ENCODE measurements around the gene TRAPPC3. TPM values are rescaled to one million over a fixed set of nuclear protein-coding genes. Genes with fewer than 3 reads are reported as not detected.
"Not testable (repeated sequence)": the region's sequence is repeated elsewhere in the genome, so short reads cannot be mapped to it uniquely, and the experiment has no call there.

The TRAPPC3 gene
- 58.4 TPM for total RNA-seq
- 102 TPM for polyA plus RNA-seq (ENCODE audit: insufficient read depth, low read depth, low replicate concordance)
- long read RNA-seq, donor 1, transcript TRAPPC3-204 (5 exons, 1,265 nt), result major isoform, 17 of 19 reads
- long read RNA-seq, donor 1, partial matches to known transcripts, result 0 of 19 reads
- long read RNA-seq, donor 1, other reads (novel, unspliced or antisense), result 0 of 19 reads
- long read RNA-seq, donor 2, transcript TRAPPC3-204 (5 exons, 1,265 nt), result major isoform, 23 of 27 reads
- long read RNA-seq, donor 2, partial matches to known transcripts, result 0 of 27 reads
- long read RNA-seq, donor 2, other reads (novel, unspliced or antisense), result 0 of 27 reads
- long read RNA-seq, donor 3, transcript TRAPPC3-204 (5 exons, 1,265 nt), result major isoform, 32 of 34 reads
- long read RNA-seq, donor 3, partial matches to known transcripts, result 0 of 34 reads
- long read RNA-seq, donor 3, other reads (novel, unspliced or antisense), result 0 of 34 reads
- long read RNA-seq, donor 4, transcript TRAPPC3-204 (5 exons, 1,265 nt), result major isoform, 31 of 78 reads
- long read RNA-seq, donor 4, partial matches to known transcripts, result 42 of 78 reads
- long read RNA-seq, donor 4, other reads (novel, unspliced or antisense), result 0 of 78 reads
- long read RNA-seq, donor 5, partial matches to known transcripts, result 0 of 1 reads
- long read RNA-seq, donor 5, other reads (novel, unspliced or antisense), result 0 of 1 reads
- long read RNA-seq, donor 6, transcript TRAPPC3-204 (5 exons, 1,265 nt), result major isoform, 44 of 52 reads
- long read RNA-seq, donor 6, partial matches to known transcripts, result 0 of 52 reads
- long read RNA-seq, donor 6, other reads (novel, unspliced or antisense), result 0 of 52 reads
- long read RNA-seq, donor 7, transcript TRAPPC3-204 (5 exons, 1,265 nt), result major isoform, 23 of 32 reads
- long read RNA-seq, donor 7, partial matches to known transcripts, result 0 of 32 reads
- long read RNA-seq, donor 7, other reads (novel, unspliced or antisense), result 7 of 32 reads
- long read RNA-seq, donor 8, transcript TRAPPC3-204 (5 exons, 1,265 nt), result major isoform, 23 of 25 reads
- long read RNA-seq, donor 8, partial matches to known transcripts, result 0 of 25 reads
- long read RNA-seq, donor 8, other reads (novel, unspliced or antisense), result 0 of 25 reads
- long read RNA-seq, donor 9, transcript TRAPPC3-204 (5 exons, 1,265 nt), result major isoform, 10 of 11 reads
- long read RNA-seq, donor 9, partial matches to known transcripts, result 0 of 11 reads
- long read RNA-seq, donor 9, other reads (novel, unspliced or antisense), result 0 of 11 reads
- long read RNA-seq, donor 10, transcript TRAPPC3-204 (5 exons, 1,265 nt), result major isoform, 20 of 22 reads
- long read RNA-seq, donor 10, partial matches to known transcripts, result 0 of 22 reads
- long read RNA-seq, donor 10, other reads (novel, unspliced or antisense), result 0 of 22 reads

GRCh38 chr1:36149237-36149972 is at the start of gene TRAPPC3:
Gene TRAPPC3, minus strand, starts transcription at chr1:36149486. Its CDS starts 108 bp downstream, at chr1:36149378.
- TF ChIP-seq, protein P1, sequence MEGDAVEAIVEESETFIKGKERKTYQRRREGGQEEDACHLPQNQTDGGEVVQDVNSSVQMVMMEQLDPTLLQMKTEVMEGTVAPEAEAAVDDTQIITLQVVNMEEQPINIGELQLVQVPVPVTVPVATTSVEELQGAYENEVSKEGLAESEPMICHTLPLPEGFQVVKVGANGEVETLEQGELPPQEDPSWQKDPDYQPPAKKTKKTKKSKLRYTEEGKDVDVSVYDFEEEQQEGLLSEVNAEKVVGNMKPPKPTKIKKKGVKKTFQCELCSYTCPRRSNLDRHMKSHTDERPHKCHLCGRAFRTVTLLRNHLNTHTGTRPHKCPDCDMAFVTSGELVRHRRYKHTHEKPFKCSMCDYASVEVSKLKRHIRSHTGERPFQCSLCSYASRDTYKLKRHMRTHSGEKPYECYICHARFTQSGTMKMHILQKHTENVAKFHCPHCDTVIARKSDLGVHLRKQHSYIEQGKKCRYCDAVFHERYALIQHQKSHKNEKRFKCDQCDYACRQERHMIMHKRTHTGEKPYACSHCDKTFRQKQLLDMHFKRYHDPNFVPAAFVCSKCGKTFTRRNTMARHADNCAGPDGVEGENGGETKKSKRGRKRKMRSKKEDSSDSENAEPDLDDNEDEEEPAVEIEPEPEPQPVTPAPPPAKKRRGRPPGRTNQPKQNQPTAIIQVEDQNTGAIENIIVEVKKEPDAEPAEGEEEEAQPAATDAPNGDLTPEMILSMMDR (IDR thresholded peaks at IDR 0.05; ENCODE audit: borderline replicate concordance, extremely low read depth, insufficient read depth), result peak; percentile 92
- Histone ChIP-seq H3K4me1 (ENCODE audit: control insufficient read depth in 2 of 3, insufficient read depth in 2 of 3, low read depth in 1 of 3, low read length in 3 of 3) (peaks cover 7 to 19% (median 14%) of the 10 kb centered on the region in 3 donors), H3K27ac (ENCODE audit: low read depth in 2 of 2, low read length in 2 of 2) (peak within 1 kb of the TSS; percentile 94 to 99), H3K4me3 (ENCODE audit: low read length in 3 of 3) (peak within 1 kb of the TSS; percentile 60 to 96 (median 76)), H3K9me3 (ENCODE audit: control insufficient read depth in 2 of 3, insufficient read depth in 1 of 3, low read length in 3 of 3) (no peaks in the 10 kb centered on the region), H3K27me3 (ENCODE audit: control insufficient read depth, insufficient read depth, low read length) (no peaks in the 10 kb centered on the region), H3K9ac (ENCODE audit: low read length in 3 of 3) (peak within 1 kb of the TSS; percentile 31 to 85 (median 62)), H3K36me3 (ENCODE audit: control insufficient read depth in 2 of 3, insufficient read depth in 3 of 3, low read length in 3 of 3) (no peaks in the 10 kb centered on the region)
- FAIRE-seq, result peak; percentile 74
- intact Hi-C loops (cut with DNase I), result no loop called here
- DNase-seq, result peak; percentile 100

DNA sequence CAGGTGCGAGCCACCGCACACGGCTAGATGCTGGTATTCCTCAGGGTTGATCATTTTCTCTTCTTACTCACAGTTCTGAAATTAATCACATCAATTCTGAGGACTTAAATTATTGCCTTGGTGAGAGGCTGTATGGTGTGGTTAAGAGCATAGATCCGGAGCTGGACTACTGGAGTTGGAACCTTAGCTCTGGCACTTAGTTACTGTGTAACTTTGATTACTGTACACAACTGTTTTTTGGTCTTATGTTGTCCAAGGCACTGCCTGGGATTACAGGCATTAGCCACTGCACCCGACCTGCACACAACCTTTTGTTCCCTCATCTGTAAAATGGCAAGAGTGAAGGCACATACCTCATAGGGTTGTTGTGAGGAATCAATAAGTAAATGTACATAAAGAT is 49.4 kb upstream of the TRAPPC3 start:
- no peak for DNase-seq
- H3K4me3 ChIP-seq (ENCODE audit: low read length in 3 of 3), result no peak overlapping the region
- intact Hi-C loops (cut with DNase I), result no loop called here
- TF ChIP-seq, protein P1 (IDR thresholded peaks at IDR 0.05; ENCODE audit: borderline replicate concordance, extremely low read depth, insufficient read depth), result no peak
- peaks cover 0 to 2% (median 0%) of the 10 kb centered on the region in 3 donors for H3K4me1 ChIP-seq (ENCODE audit: control insufficient read depth in 2 of 3, insufficient read depth in 2 of 3, low read depth in 1 of 3, low read length in 3 of 3)
- no peak for FAIRE-seq
- no peak overlapping the region for H3K27ac ChIP-seq (ENCODE audit: low read depth in 2 of 2, low read length in 2 of 2)
- H3K27me3 ChIP-seq (ENCODE audit: control insufficient read depth, insufficient read depth, low read length), result no peaks in the 10 kb centered on the region
- H3K36me3 ChIP-seq (ENCODE audit: control insufficient read depth in 2 of 3, insufficient read depth in 3 of 3, low read length in 3 of 3), result no peaks in the 10 kb centered on the region
- no peaks in the 10 kb centered on the region for H3K9me3 ChIP-seq (ENCODE audit: control insufficient read depth in 2 of 3, insufficient read depth in 1 of 3, low read length in 3 of 3)
- no peak overlapping the region for H3K9ac ChIP-seq (ENCODE audit: low read length in 3 of 3)

DNA sequence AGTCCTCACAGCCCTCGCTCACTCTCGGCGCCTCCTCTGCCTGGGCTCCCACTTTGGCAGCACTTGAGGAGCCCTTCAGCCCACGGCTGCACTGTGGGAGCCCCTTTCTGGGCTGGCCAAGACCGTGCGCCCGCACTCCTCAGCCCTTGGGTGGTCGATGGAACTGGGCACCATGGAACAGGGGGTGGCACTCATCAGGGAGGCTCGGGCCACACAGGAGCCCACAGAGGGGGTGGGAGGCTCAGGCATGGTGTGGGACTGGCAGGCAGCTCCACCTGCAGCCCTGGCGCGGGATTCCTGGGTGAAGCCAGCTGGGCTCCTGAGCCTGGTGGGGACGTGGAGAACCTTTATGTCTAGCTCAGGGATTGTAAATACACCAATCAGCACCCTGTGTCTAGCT is 47.5 kb upstream of the TRAPPC3 start:
- H3K27me3 ChIP-seq (ENCODE audit: control insufficient read depth, insufficient read depth, low read length); H3K4me1 ChIP-seq (ENCODE audit: control insufficient read depth in 2 of 3, insufficient read depth in 2 of 3, low read depth in 1 of 3, low read length in 3 of 3); FAIRE-seq; DNase-seq; H3K36me3 ChIP-seq (ENCODE audit: control insufficient read depth in 2 of 3, insufficient read depth in 3 of 3, low read length in 3 of 3); intact Hi-C loops (cut with DNase I); H3K9ac ChIP-seq (ENCODE audit: low read length in 3 of 3); H3K27ac ChIP-seq (ENCODE audit: low read depth in 2 of 2, low read length in 2 of 2); H3K9me3 ChIP-seq (ENCODE audit: control insufficient read depth in 2 of 3, insufficient read depth in 1 of 3, low read length in 3 of 3); H3K4me3 ChIP-seq (ENCODE audit: low read length in 3 of 3): not testable (repeated sequence)

All from kidney (tissue), 22 donors.